ENCODE measurements around the gene CD55. TPM values are rescaled to one million over a fixed set of nuclear protein-coding genes. Genes with fewer than 3 reads are reported as not detected.

Gene CD55
- total RNA-seq, 1 experiment from 2014 or later: 108 TPM

DNA sequence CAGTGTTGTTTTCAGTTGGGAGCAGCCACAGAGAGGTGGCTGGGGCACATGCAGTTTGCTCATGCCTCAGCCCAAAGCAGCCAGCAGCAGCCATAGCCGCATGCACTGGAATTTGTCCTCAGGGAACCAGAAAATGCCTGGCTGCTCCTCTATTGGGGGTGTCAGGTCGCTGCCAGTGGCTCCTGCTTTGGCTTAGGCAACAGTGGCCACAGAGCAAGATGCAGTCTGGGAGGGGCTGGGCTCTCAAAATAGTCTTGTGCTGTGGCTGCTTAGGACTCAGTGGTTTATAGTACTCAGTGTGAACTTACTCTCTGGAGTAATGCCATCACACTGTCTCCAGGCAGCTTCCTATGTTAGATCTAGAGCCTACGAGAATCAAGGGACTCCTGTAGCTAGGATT is 25.0 kb downstream of the CD55 start:
- BruUV-seq (replicated peaks): no TSS peak
- intact Hi-C loops (cut with micrococcal nuclease): no loop called here
- Histone ChIP-seq H3K9me2 (replicated peaks; ENCODE audit: low read length) (no peaks in the 10 kb centered on the region), H4K20me1 (ENCODE audit: low read length) (peaks cover 33% of the 10 kb centered on the region; the same call in 1 of the 2 replicates), H3K4me2 (ENCODE audit: low read length) (no peak overlapping the region), H3K27ac (ENCODE audit: low read length) (no peak overlapping the region), H3K36me3 (ENCODE audit: low read depth, low read length) (peaks cover 35% of the 10 kb centered on the region), H3F3A (ENCODE audit: low read length, unreplicated experiment) (no peaks in the 10 kb centered on the region), H3K27me3 (ENCODE audit: low read length) (no peaks in the 10 kb centered on the region), H2AFZ (ENCODE audit: low read length) (no peak overlapping the region), H3K9me3 (ENCODE audit: low read length) (no peaks in the 10 kb centered on the region), H3K4me3 (ENCODE audit: low read length) (no peak overlapping the region), H3K79me2 (ENCODE audit: low read length) (no peaks in the 10 kb centered on the region), H3K4me1 (ENCODE audit: insufficient read depth, low read length) (no peaks in the 10 kb centered on the region), H3K9ac (ENCODE audit: low read length) (no peak overlapping the region)
- TF ChIP-seq EZH2phosphoT487 (IDR thresholded peaks at IDR 0.05; ENCODE audit: borderline replicate concordance, low read length): no peak
- no peak for TF ChIP-seq EZH2 (IDR thresholded peaks at IDR 0.05; ENCODE audit: low read length, unreplicated experiment)
- TF ChIP-seq, protein P1, sequence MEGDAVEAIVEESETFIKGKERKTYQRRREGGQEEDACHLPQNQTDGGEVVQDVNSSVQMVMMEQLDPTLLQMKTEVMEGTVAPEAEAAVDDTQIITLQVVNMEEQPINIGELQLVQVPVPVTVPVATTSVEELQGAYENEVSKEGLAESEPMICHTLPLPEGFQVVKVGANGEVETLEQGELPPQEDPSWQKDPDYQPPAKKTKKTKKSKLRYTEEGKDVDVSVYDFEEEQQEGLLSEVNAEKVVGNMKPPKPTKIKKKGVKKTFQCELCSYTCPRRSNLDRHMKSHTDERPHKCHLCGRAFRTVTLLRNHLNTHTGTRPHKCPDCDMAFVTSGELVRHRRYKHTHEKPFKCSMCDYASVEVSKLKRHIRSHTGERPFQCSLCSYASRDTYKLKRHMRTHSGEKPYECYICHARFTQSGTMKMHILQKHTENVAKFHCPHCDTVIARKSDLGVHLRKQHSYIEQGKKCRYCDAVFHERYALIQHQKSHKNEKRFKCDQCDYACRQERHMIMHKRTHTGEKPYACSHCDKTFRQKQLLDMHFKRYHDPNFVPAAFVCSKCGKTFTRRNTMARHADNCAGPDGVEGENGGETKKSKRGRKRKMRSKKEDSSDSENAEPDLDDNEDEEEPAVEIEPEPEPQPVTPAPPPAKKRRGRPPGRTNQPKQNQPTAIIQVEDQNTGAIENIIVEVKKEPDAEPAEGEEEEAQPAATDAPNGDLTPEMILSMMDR (conservative IDR thresholded peaks at IDR 0.05; ENCODE audit: low read depth, low read length): no peak
- ATAC-seq (no peak), DNase-seq (no peak)
- POLR2A ChIA-PET (ENCODE audit: unreplicated experiment): no interaction called here
- CTCF ChIA-PET: no interaction called here

DNA sequence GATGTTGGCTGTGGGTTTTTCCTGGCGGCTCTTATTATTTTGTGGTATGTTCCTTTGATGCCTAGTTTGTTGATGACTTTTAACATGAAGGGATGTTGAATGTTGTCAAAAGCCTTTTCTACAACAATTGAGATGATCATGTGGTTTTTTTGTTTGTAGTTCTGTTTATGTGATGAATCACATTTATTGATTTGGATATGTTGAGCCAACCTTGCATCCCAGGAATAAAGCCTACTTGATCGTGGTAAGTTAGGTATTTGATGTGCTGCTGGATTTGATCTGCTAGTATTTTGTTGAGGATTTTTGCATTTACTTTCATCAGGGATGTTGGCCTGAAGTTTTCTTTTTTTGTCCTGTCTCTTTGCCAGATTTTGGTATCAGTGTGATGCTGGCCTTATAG is 28.5 kb downstream of the CD55 start:
- Histone ChIP-seq H3K9me3 (ENCODE audit: low read length) (no peaks in the 10 kb centered on the region), H2AFZ (ENCODE audit: low read length) (no peak overlapping the region), H4K20me1 (ENCODE audit: low read length) (peaks cover 10% of the 10 kb centered on the region; the same call in 1 of the 2 replicates), H3K27ac (ENCODE audit: low read length) (no peak overlapping the region), H3K79me2 (ENCODE audit: low read length) (no peaks in the 10 kb centered on the region), H3K9me2 (replicated peaks; ENCODE audit: low read length) (no peaks in the 10 kb centered on the region), H3K4me1 (ENCODE audit: insufficient read depth, low read length) (peaks cover 6% of the 10 kb centered on the region), H3K9ac (ENCODE audit: low read length) (no peak overlapping the region), H3K4me3 (ENCODE audit: low read length) (no peak overlapping the region), H3K4me2 (ENCODE audit: low read length) (no peak overlapping the region), H3K36me3 (ENCODE audit: low read depth, low read length) (peaks cover 40% of the 10 kb centered on the region), H3F3A (ENCODE audit: low read length, unreplicated experiment) (no peaks in the 10 kb centered on the region), H3K27me3 (ENCODE audit: low read length) (no peaks in the 10 kb centered on the region)
- BruUV-seq (replicated peaks): no TSS peak
- intact Hi-C loops (cut with micrococcal nuclease): no loop called here
- DNase-seq (peak; percentile 27), ATAC-seq (peak; percentile 40)
- ChIA-PET POLR2A (ENCODE audit: unreplicated experiment) (no interaction called here), CTCF (no interaction called here)
- TF ChIP-seq EZH2phosphoT487 (IDR thresholded peaks at IDR 0.05; ENCODE audit: borderline replicate concordance, low read length): no peak
- TF ChIP-seq, protein P1 (conservative IDR thresholded peaks at IDR 0.05; ENCODE audit: low read depth, low read length): no peak
- no peak for TF ChIP-seq EZH2 (IDR thresholded peaks at IDR 0.05; ENCODE audit: low read length, unreplicated experiment)

DNA sequence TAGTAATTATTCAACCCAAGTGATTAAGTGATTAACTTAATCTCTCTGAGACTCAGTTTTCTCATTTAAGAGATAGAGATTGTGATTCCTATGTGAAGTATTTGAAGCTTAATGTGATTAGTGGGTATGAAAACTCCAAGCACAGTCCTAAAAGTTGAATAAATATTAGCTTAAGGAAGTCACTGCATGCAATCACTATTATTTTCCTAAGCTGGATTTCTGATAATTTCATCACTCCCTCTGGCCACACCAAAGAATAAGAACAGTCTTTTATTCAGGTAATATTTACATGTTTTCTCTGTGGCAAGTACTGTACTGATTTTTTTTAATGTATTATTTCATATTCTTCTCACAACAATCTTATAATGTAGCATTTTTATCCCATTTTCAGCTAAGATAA is 31.1 kb downstream of the CD55 start:
- Histone ChIP-seq H3K36me3 (ENCODE audit: low read depth, low read length) (peaks cover 35% of the 10 kb centered on the region), H3K9ac (ENCODE audit: low read length) (no peak overlapping the region), H3K27ac (ENCODE audit: low read length) (no peak overlapping the region), H4K20me1 (ENCODE audit: low read length) (peaks cover 10% of the 10 kb centered on the region; the same call in 1 of the 2 replicates), H2AFZ (ENCODE audit: low read length) (no peak overlapping the region), H3K9me2 (replicated peaks; ENCODE audit: low read length) (no peaks in the 10 kb centered on the region), H3K27me3 (ENCODE audit: low read length) (no peaks in the 10 kb centered on the region), H3K79me2 (ENCODE audit: low read length) (no peaks in the 10 kb centered on the region), H3K4me3 (ENCODE audit: low read length) (no peak overlapping the region), H3K4me1 (ENCODE audit: insufficient read depth, low read length) (peaks cover 6% of the 10 kb centered on the region), H3K9me3 (ENCODE audit: low read length) (no peaks in the 10 kb centered on the region), H3K4me2 (ENCODE audit: low read length) (no peak overlapping the region), H3F3A (ENCODE audit: low read length, unreplicated experiment) (no peaks in the 10 kb centered on the region)
- no TSS peak for BruUV-seq (replicated peaks)
- TF ChIP-seq EZH2phosphoT487 (IDR thresholded peaks at IDR 0.05; ENCODE audit: borderline replicate concordance, low read length) (no peak), EZH2 (IDR thresholded peaks at IDR 0.05; ENCODE audit: low read length, unreplicated experiment) (no peak)
- TF ChIP-seq, protein P1 (conservative IDR thresholded peaks at IDR 0.05; ENCODE audit: low read depth, low read length): no peak
- CTCF ChIA-PET: interaction anchor here (0.6 kb wide), 1 partner anchor 55 kb away, joined by 3 read pairs; no protein-coding TSS in a partner anchor
- intact Hi-C loops (cut with micrococcal nuclease): loop anchor here (1.0 kb wide), 3 partner anchors 15 to 38 kb away; partner anchors contain the start of gene CD55
- POLR2A ChIA-PET (ENCODE audit: unreplicated experiment): interaction anchor here (0.6 to 0.8 kb wide), 4 partner anchors 30 to 298 kb away, joined by 3 to 31 read pairs (median 7); partner anchors contain the start of gene CD55
- peak; percentile 67 for ATAC-seq
- no peak for DNase-seq

Measured in PC-3 (cell line).